VCaP (cell line): ENCODE results near the gene MRPL23.

Source experiments
- H3K27ac ChIP-seq: fragments of 450-650 bp; 2 replicates; pipeline ENCODE4 v1.5.1; 2017
- CTCF ChIP-seq: fragments of 450-650 bp; conservative IDR thresholded peaks from 2 replicates; pipeline ENCODE4 v1.5.1; 2017; ENCODE audit warnings: mild to moderate bottlenecking, moderate library complexity

MRPL23 gene

DNA sequence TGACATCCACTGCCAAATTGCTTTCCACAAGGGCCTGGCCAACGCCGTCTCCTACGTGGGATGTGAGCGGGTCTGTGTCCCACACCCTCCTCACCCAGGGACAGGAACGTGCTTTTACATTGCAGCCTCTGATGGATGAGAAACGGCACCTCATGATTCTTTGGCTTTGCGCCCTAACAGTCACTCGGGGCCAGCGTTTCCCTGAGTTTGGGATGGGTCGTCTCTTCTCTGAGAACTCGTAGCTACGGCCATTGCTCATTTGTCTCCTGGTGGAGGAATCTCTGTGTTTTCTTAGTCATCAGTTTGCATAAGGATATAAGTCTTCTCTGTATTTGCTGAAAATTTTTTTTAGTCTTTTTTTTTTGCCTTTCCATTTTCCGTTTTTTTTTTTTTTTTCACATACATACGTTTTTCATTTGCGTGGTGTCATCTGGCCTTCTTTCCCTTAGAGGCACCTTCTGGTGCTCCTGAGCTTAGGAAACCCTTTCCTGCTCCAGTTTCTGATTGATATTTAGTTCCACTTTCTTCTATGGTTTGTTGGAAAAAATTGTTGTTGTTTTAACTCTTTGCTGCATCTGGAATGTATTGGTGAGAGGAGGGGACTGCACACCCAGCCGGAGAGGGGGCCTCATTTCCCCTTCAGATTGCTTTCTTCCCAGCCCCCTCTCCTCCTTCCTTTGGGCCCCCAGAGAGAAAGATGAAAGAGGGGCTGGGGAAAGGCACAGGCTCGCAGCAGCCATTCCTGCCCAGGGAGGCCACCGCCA, 15.6 kb upstream of the MRPL23 start:
- H3K27ac ChIP-seq = no peak overlapping the region
- no peak for TF ChIP-seq CTCF

DNA sequence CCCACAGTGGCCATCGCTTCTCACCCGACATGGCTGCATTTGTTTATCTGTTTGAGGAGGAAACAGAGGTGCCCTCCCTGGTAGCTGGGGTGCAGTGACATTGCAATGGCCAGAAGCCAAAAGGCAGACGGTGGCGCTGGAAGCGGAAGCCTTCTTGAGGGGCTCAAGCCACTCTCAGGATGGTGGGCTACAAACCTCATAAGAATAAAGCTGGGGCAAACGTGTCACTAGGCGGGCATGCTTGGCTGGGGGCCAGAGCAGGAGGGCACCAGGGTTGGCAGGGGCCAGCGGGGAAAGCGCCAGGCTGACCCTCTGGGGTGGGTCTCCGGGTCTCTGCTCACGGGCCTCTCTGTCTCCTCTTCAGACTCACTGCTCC, 15.0 kb upstream of the MRPL23 start:
- TF ChIP-seq CTCF = no peak
- no peak overlapping the region for H3K27ac ChIP-seq

DNA sequence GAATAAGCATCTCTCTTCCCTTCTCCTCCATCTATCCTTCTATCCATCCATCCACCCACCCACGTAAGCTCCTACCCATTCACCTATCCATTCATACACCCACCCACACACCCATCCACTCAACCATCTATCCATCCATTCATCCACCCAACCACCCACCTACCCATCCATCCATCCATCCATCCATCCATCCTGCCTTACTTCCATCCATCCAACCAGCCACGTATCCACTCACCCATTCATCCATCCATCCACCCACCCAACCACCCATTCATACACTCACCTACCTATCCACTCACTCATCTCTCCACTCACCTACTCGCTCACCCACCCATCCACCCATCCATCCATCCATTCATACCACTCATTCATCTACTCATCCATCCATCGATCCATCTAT, 14.5 kb upstream of the MRPL23 start:
- no peak overlapping the region for H3K27ac ChIP-seq
- TF ChIP-seq CTCF = no peak

DNA sequence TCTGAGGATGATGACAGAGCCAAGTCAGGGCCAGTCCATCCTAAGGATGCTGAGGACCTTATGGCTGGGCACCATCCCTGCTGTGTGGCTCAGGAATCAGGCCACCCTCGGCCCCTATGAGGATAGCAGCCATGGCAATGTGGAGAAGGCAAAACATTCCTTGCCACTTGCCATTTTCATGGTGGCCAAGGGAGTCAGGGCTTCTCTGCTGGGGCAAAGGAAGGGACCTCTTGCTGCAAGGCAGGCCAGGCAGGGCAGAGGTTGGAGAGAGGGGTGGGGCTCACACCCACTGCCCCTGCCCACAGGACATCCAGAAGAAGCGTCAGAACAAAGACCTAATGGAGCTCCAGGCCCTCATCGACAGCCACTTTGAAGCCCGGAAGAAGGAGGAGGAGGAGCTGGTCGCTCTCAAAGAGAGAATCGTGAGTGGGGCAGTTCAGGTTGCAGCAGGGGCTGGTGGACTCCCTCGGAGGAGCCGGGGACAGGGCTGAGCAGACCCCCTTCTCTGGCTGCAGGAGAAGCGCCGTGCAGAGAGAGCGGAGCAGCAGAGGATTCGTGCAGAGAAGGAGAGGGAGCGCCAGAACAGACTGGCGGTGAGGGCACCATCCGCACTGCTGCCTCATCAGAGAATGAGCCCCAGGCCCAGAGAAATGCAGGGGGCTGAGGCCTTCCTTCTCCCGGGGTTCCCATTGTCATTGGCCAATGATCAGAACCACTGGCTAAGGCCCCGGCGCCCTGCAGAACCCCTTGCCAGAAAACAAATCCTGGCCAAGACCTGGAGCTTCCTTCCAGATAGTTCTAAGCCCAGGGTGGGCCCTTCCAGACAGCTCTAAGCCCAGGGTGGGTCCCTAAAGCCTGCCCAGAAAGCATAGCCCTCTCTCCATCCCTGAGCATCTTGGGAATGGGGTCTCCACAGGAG, 13.5 kb upstream of the MRPL23 start:
- TF ChIP-seq CTCF = no peak
- no peak overlapping the region for H3K27ac ChIP-seq

DNA sequence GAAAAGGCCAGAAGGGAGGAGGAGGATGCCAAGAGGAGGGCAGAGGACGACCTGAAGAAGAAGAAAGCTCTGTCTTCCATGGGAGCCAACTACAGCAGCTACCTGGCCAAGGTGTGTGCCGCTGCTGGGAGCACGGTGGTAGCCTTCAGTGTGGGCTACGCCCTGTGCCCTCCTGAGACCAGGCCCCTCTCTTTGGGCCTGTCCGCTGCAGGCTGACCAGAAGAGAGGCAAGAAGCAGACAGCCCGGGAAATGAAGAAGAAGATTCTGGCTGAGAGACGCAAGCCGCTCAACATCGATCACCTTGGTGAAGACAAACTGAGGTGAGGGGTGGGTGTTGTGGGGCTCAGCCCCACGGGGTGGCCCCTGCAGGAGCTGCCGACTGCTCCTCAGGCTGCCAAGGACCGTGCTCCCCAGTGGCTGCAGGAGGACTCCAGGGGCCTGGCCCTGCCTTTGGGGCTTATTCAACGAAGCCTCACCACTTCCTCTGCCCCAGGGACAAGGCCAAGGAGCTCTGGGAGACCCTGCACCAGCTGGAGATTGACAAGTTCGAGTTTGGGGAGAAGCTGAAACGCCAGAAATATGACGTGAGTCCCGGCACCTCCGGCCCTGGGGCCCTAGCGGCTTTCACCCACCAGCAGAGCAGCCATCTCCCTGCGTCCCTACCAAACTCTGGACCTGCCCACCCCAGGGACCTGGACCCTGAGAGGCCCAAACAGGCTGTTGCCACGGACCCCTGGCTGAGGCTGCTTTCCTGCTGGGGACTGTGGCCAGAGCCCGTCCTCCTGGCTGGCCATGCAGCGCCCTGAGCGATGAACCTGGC, 12.6 kb upstream of the MRPL23 start:
- TF ChIP-seq CTCF = no peak

DNA sequence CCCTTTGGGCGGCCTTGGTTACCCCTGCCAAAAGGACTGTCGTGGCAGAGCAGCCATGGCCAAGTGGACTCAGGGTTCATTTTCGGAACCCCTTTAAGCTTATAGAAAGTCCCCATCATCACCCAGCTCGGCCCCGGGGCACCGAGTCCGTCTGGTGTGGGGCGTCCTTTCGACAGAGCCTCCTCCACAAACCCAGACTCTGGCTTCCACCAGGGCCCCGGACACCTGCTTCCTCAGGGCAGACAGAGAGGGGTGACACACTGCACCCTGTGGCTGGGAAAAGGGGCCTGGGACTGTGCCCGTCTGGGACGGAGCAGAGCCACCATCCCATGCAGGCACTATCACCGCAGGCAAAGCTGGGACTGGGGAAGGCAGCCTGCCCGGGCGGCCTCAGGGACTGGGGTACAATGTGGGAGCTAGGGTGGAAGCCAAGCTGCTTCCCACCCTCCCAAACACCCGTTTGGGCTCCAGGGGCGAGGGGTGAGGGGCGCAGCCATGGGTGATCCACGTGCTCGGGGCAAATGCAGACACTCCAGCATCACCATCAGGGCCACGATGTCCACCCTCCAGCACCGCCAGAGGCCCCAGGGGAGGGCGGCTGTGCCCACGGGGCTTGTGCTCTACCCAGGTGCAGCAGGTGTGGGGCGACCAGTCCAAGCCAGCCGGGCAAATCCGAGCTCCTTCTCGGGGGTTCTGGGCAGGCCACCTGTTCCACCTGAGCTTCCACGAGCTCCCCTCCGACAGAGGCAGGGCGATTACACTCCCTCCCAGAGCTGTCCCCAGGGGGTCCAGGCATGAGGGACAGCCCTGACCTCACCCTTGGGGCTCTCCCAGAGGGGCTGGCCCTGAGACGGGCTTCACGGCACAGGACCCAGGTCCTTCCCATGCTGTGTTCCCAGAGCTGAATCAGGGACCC, 11.7 kb upstream of the MRPL23 start:
- no peak overlapping the region for H3K27ac ChIP-seq
- TF ChIP-seq CTCF = no peak

More for the DNA sequence above, 12.6 kb upstream of the MRPL23 start:
- no peak overlapping the region for H3K27ac ChIP-seq
